ENCODE results near the gene APEH. TPM values are rescaled to one million over a fixed set of nuclear protein-coding genes. Genes with fewer than 3 reads are reported as not detected.
"Not testable (repeated sequence)": the region's sequence is repeated elsewhere in the genome, so short reads cannot be mapped to it uniquely, and the experiment has no call there.

The APEH gene
- total and polyA plus RNA-seq, 4 experiments from 2014 or later: 100 to 140 (median 133) TPM

GRCh38 chr3:49685103-49685502, 11.0 kb downstream of the APEH start:
- H3K4me3 ChIP-seq (ENCODE audit: low read length in 2 of 2); CTCF ChIA-PET (ENCODE audit: partially characterized antibody); H3K9me3 Mint-ChIP-seq; POLR2A ChIA-PET (ENCODE audit: partially characterized antibody); H3K27ac ChIP-seq (ENCODE audit: low read depth, low read length); DNase-seq; H3K27ac Mint-ChIP-seq; H3K9me3 ChIP-seq (ENCODE audit: control insufficient read depth in 1 of 2, low read length in 2 of 2); H3K27me3 ChIP-seq (ENCODE audit: insufficient read depth, low read length); intact Hi-C loops (cut with micrococcal nuclease); H3K27me3 Mint-ChIP-seq: not testable (repeated sequence)
- H3K36me3 ChIP-seq (ENCODE audit: insufficient read depth, low read length): peaks cover 38% of the 10 kb centered on the region
- peaks cover 11% of the 10 kb centered on the region for H3K4me1 ChIP-seq (ENCODE audit: insufficient read depth, low read length)
- H3K36me3 Mint-ChIP-seq: peaks cover 6 to 36% of the 10 kb centered on the region in 2 donors
- H3K4me3 Mint-ChIP-seq: peak overlapping the region in 3 of 8 donors; percentile 41 to 60 (median 48)
- H3K4me1 Mint-ChIP-seq: peaks cover 5 to 29% (median 15%) of the 10 kb centered on the region in 4 donors

- H3K9me3 Mint-ChIP-seq; H3K27me3 ChIP-seq (ENCODE audit: insufficient read depth, low read length); H3K27ac ChIP-seq (ENCODE audit: low read depth, low read length); H3K4me3 ChIP-seq (ENCODE audit: low read length in 2 of 2); CTCF ChIA-PET (ENCODE audit: partially characterized antibody); H3K9me3 ChIP-seq (ENCODE audit: control insufficient read depth in 1 of 2, low read length in 2 of 2); H3K27me3 Mint-ChIP-seq; POLR2A ChIA-PET (ENCODE audit: partially characterized antibody); DNase-seq; intact Hi-C loops (cut with micrococcal nuclease): not testable (repeated sequence)
- peak overlapping the region in 2 of 8 donors; percentile 42 to 79 for H3K4me3 Mint-ChIP-seq
- peaks cover under 1 to 28% of the 10 kb centered on the region in 2 donors for H3K36me3 Mint-ChIP-seq
- H3K4me1 ChIP-seq (ENCODE audit: insufficient read depth, low read length): peaks cover 18% of the 10 kb centered on the region
- H3K27ac Mint-ChIP-seq: peak overlapping the region in 1 of 7 donors; percentile 12
- H3K36me3 ChIP-seq (ENCODE audit: insufficient read depth, low read length): peaks cover 31% of the 10 kb centered on the region
- H3K4me1 Mint-ChIP-seq: peaks cover 11 to 35% (median 21%) of the 10 kb centered on the region in 4 donors
These were observed 11.7 kb downstream of the APEH start for GRCh38 chr3:49685846-49686245.

- H3K27me3 Mint-ChIP-seq; H3K27ac ChIP-seq (ENCODE audit: low read depth, low read length); intact Hi-C loops (cut with micrococcal nuclease); CTCF ChIA-PET (ENCODE audit: partially characterized antibody); H3K9me3 ChIP-seq (ENCODE audit: control insufficient read depth in 1 of 2, low read length in 2 of 2); H3K4me3 ChIP-seq (ENCODE audit: low read length in 2 of 2); H3K27me3 ChIP-seq (ENCODE audit: insufficient read depth, low read length); POLR2A ChIA-PET (ENCODE audit: partially characterized antibody); H3K9me3 Mint-ChIP-seq: not testable (repeated sequence)
- peak overlapping the region; percentile 54 to 98 (median 70) for H3K4me3 Mint-ChIP-seq
- peaks cover 23% of the 10 kb centered on the region for H3K4me1 ChIP-seq (ENCODE audit: insufficient read depth, low read length)
- peak overlapping the region in 1 of 7 donors; percentile 36 for H3K27ac Mint-ChIP-seq
- H3K36me3 ChIP-seq (ENCODE audit: insufficient read depth, low read length): peaks cover 26% of the 10 kb centered on the region
- peaks cover 0 to 27% of the 10 kb centered on the region in 2 donors for H3K36me3 Mint-ChIP-seq
- peak in 3 of 5 donors; percentile 28 to 37 (median 36) for DNase-seq
- H3K4me1 Mint-ChIP-seq: peaks cover 14 to 40% (median 25%) of the 10 kb centered on the region in 4 donors
These were observed 12.2 kb downstream of the APEH start for GRCh38 chr3:49686346-49686745.

GRCh38 chr3:49686769-49687423, 12.7 kb downstream of the APEH start:
- intact Hi-C loops (cut with micrococcal nuclease); H3K27ac ChIP-seq (ENCODE audit: low read depth, low read length); H3K4me3 ChIP-seq (ENCODE audit: low read length in 2 of 2); H3K9me3 ChIP-seq (ENCODE audit: control insufficient read depth in 1 of 2, low read length in 2 of 2); H3K27me3 ChIP-seq (ENCODE audit: insufficient read depth, low read length); POLR2A ChIA-PET (ENCODE audit: partially characterized antibody); H3K9me3 Mint-ChIP-seq; H3K27me3 Mint-ChIP-seq; CTCF ChIA-PET (ENCODE audit: partially characterized antibody): not testable (repeated sequence)
- H3K36me3 ChIP-seq (ENCODE audit: insufficient read depth, low read length): peaks cover 20% of the 10 kb centered on the region
- peak overlapping the region in 7 of 8 donors; percentile 45 to 98 (median 64) for H3K4me3 Mint-ChIP-seq
- peak overlapping the region in 3 of 7 donors; percentile 32 to 53 (median 46) for H3K27ac Mint-ChIP-seq
- peaks cover 27% of the 10 kb centered on the region for H3K4me1 ChIP-seq (ENCODE audit: insufficient read depth, low read length)
- peak; percentile 16 to 60 (median 22) for DNase-seq
- H3K36me3 Mint-ChIP-seq: peaks cover 0 to 27% of the 10 kb centered on the region in 2 donors
- peaks cover 14 to 40% (median 26%) of the 10 kb centered on the region in 4 donors for H3K4me1 Mint-ChIP-seq

GRCh38 chr3:49687424-49687795, 13.3 kb downstream of the APEH start:
- H3K27ac Mint-ChIP-seq: peak overlapping the region in 1 of 7 donors; percentile 32
- H3K4me1 ChIP-seq (ENCODE audit: insufficient read depth, low read length): peaks cover 27% of the 10 kb centered on the region
- POLR2A ChIA-PET (ENCODE audit: partially characterized antibody): interaction anchor here (1.2 kb wide), 1 partner anchor 9 kb away, joined by 3 read pairs; no protein-coding TSS in a partner anchor
- CTCF ChIA-PET (ENCODE audit: partially characterized antibody); H3K27me3 Mint-ChIP-seq; H3K9me3 Mint-ChIP-seq; H3K27me3 ChIP-seq (ENCODE audit: insufficient read depth, low read length); DNase-seq; H3K27ac ChIP-seq (ENCODE audit: low read depth, low read length); intact Hi-C loops (cut with micrococcal nuclease); H3K9me3 ChIP-seq (ENCODE audit: control insufficient read depth in 1 of 2, low read length in 2 of 2); H3K4me3 ChIP-seq (ENCODE audit: low read length in 2 of 2): not testable (repeated sequence)
- H3K4me1 Mint-ChIP-seq: peaks cover 14 to 43% (median 26%) of the 10 kb centered on the region in 4 donors
- H3K4me3 Mint-ChIP-seq: peak overlapping the region; percentile 26 to 98 (median 61)
- H3K36me3 Mint-ChIP-seq: peaks cover 0 to 26% of the 10 kb centered on the region in 2 donors
- H3K36me3 ChIP-seq (ENCODE audit: insufficient read depth, low read length): peaks cover 15% of the 10 kb centered on the region

- DNase-seq; CTCF ChIA-PET (ENCODE audit: partially characterized antibody); H3K36me3 ChIP-seq (ENCODE audit: insufficient read depth, low read length); H3K9me3 ChIP-seq (ENCODE audit: control insufficient read depth in 1 of 2, low read length in 2 of 2); H3K27me3 Mint-ChIP-seq; H3K9me3 Mint-ChIP-seq; H3K27me3 ChIP-seq (ENCODE audit: insufficient read depth, low read length): not testable (repeated sequence)
- H3K4me3 Mint-ChIP-seq: peak overlapping the region; percentile 90 to 99 (median 96)
- Histone ChIP-seq H3K4me1 (ENCODE audit: insufficient read depth, low read length) (peaks cover 27% of the 10 kb centered on the region), H3K27ac (ENCODE audit: low read depth, low read length) (peak overlapping the region; percentile 72), H3K4me3 (ENCODE audit: low read length in 2 of 2) (peak overlapping the region; percentile 91 to 98)
- peak overlapping the region; percentile 93 to 98 (median 97) for H3K27ac Mint-ChIP-seq
- peaks cover 0 to 15% of the 10 kb centered on the region in 2 donors for H3K36me3 Mint-ChIP-seq
- POLR2A ChIA-PET (ENCODE audit: partially characterized antibody): interaction anchor here (1.2 to 1.8 kb wide), 4 partner anchors 9 to 149 kb away, joined by 3 to 5 read pairs (median 4); no protein-coding TSS in a partner anchor
- H3K4me1 Mint-ChIP-seq: peaks cover 14 to 47% (median 30%) of the 10 kb centered on the region in 4 donors
- intact Hi-C loops (cut with micrococcal nuclease): loop anchor here (1.0 to 2.0 kb wide), 2 partner anchors 14 to 30 kb away; partner anchors contain the start of genes AMIGO3 and APEH
These were observed 14.3 kb downstream of the APEH start for GRCh38 chr3:49688338-49689045.

Data from CD4-positive, alpha-beta memory T cell (primary cell).